ENCODE data around the gene CHRNA4. TPM values are rescaled to one million over a fixed set of nuclear protein-coding genes. Genes with fewer than 3 reads are reported as not detected.

The CHRNA4 gene
- total RNA-seq, 2 experiments from 2014 or later: not detected

GRCh38 chr20:63359164-63359934, 1.8 kb downstream of the CHRNA4 start:
- no peaks in the 10 kb centered on the region for H3K36me3 Mint-ChIP-seq
- no peaks in the 10 kb centered on the region for H3K4me1 Mint-ChIP-seq
- POLR2A ChIA-PET: no interaction called here
- H3K27me3 Mint-ChIP-seq: peaks cover 10% of the 10 kb centered on the region
- no peak overlapping the region for H3K27ac Mint-ChIP-seq
- peaks cover 3% of the 10 kb centered on the region for H3K9me3 Mint-ChIP-seq
- ATAC-seq (ENCODE audit: low read depth) (no peak), DNase-seq (no peak)
- H3K4me3 Mint-ChIP-seq: no peak overlapping the region

GRCh38 chr20:63357921-63358905, 2.9 kb downstream of the CHRNA4 start:
- H3K4me3 Mint-ChIP-seq: no peak overlapping the region
- H3K27ac Mint-ChIP-seq: no peak overlapping the region
- H3K36me3 Mint-ChIP-seq: no peaks in the 10 kb centered on the region
- H3K4me1 Mint-ChIP-seq: no peaks in the 10 kb centered on the region
- POLR2A ChIA-PET: no interaction called here
- H3K27me3 Mint-ChIP-seq: peaks cover 10% of the 10 kb centered on the region
- H3K9me3 Mint-ChIP-seq: peaks cover 3% of the 10 kb centered on the region
- DNase-seq (no peak), ATAC-seq (ENCODE audit: low read depth) (no peak)

GRCh38 chr20:63356931-63357879, 3.9 kb downstream of the CHRNA4 start:
- Mint-ChIP-seq H3K9me3 (peaks cover 3% of the 10 kb centered on the region), H3K27ac (no peak overlapping the region), H3K27me3 (peaks cover 2% of the 10 kb centered on the region), H3K36me3 (no peaks in the 10 kb centered on the region), H3K4me3 (no peak overlapping the region), H3K4me1 (no peaks in the 10 kb centered on the region)
- ATAC-seq (ENCODE audit: low read depth) (no peak), DNase-seq (no peak)
- POLR2A ChIA-PET: interaction anchor here (0.6 kb wide), 1 partner anchor 120 kb away, joined by 3 read pairs; no protein-coding TSS in a partner anchor

GRCh38 chr20:63356511-63356910, 4.6 kb downstream of the CHRNA4 start:
- POLR2A ChIA-PET: no interaction called here
- Mint-ChIP-seq H3K36me3 (no peaks in the 10 kb centered on the region), H3K4me1 (no peaks in the 10 kb centered on the region), H3K27ac (no peak overlapping the region), H3K9me3 (peaks cover 3% of the 10 kb centered on the region), H3K27me3 (no peaks in the 10 kb centered on the region), H3K4me3 (no peak overlapping the region)
- ATAC-seq (ENCODE audit: low read depth) (no peak), DNase-seq (no peak)

GRCh38 chr20:63355781-63356295, 5.3 kb downstream of the CHRNA4 start:
- H3K4me1 Mint-ChIP-seq: no peaks in the 10 kb centered on the region
- H3K4me3 Mint-ChIP-seq: no peak overlapping the region
- no peak for ATAC-seq (ENCODE audit: low read depth)
- DNase-seq: no peak
- no peaks in the 10 kb centered on the region for H3K27me3 Mint-ChIP-seq
- no peaks in the 10 kb centered on the region for H3K36me3 Mint-ChIP-seq
- no peak overlapping the region for H3K27ac Mint-ChIP-seq
- POLR2A ChIA-PET: no interaction called here
- peaks cover 5% of the 10 kb centered on the region for H3K9me3 Mint-ChIP-seq

GRCh38 chr20:63354636-63355350, 6.4 kb downstream of the CHRNA4 start:
- Mint-ChIP-seq H3K36me3 (no peaks in the 10 kb centered on the region), H3K4me3 (no peak overlapping the region), H3K4me1 (no peaks in the 10 kb centered on the region), H3K9me3 (peaks cover 8% of the 10 kb centered on the region), H3K27ac (no peak overlapping the region), H3K27me3 (no peaks in the 10 kb centered on the region)
- POLR2A ChIA-PET: no interaction called here
- ATAC-seq (ENCODE audit: low read depth): no peak
- no peak for DNase-seq

GRCh38 chr20:63352811-63353221, 8.3 kb downstream of the CHRNA4 start:
- H3K36me3 Mint-ChIP-seq: no peaks in the 10 kb centered on the region
- no peak for ATAC-seq (ENCODE audit: low read depth)
- no peak overlapping the region for H3K27ac Mint-ChIP-seq
- POLR2A ChIA-PET: no interaction called here
- DNase-seq: no peak
- H3K27me3 Mint-ChIP-seq: no peaks in the 10 kb centered on the region
- H3K4me1 Mint-ChIP-seq: no peaks in the 10 kb centered on the region
- H3K9me3 Mint-ChIP-seq: peaks cover 8% of the 10 kb centered on the region
- H3K4me3 Mint-ChIP-seq: no peak overlapping the region

GRCh38 chr20:63351811-63352591, 9.1 kb downstream of the CHRNA4 start:
- H3K4me3 Mint-ChIP-seq: no peak overlapping the region
- no peak overlapping the region for H3K27ac Mint-ChIP-seq
- no peak for ATAC-seq (ENCODE audit: low read depth)
- no peaks in the 10 kb centered on the region for H3K4me1 Mint-ChIP-seq
- H3K27me3 Mint-ChIP-seq: no peaks in the 10 kb centered on the region
- peaks cover 7% of the 10 kb centered on the region for H3K9me3 Mint-ChIP-seq
- POLR2A ChIA-PET: no interaction called here
- H3K36me3 Mint-ChIP-seq: no peaks in the 10 kb centered on the region
- no peak for DNase-seq

GRCh38 chr20:63351326-63351700, 9.8 kb downstream of the CHRNA4 start:
- POLR2A ChIA-PET: no interaction called here
- Mint-ChIP-seq H3K4me3 (no peak overlapping the region), H3K9me3 (peaks cover 5% of the 10 kb centered on the region)

GRCh38 chr20:63350597-63351325, 10.4 kb downstream of the CHRNA4 start:
- ATAC-seq (ENCODE audit: low read depth) (no peak), DNase-seq (no peak)
- POLR2A ChIA-PET: no interaction called here
- no peaks in the 10 kb centered on the region for H3K27me3 Mint-ChIP-seq
- H3K9me3 Mint-ChIP-seq: peaks cover 5% of the 10 kb centered on the region
- H3K4me3 Mint-ChIP-seq: no peak overlapping the region
- H3K27ac Mint-ChIP-seq: no peak overlapping the region
- H3K36me3 Mint-ChIP-seq: no peaks in the 10 kb centered on the region
- no peaks in the 10 kb centered on the region for H3K4me1 Mint-ChIP-seq

More at GRCh38 chr20:63351326-63351700, 9.8 kb downstream of the CHRNA4 start:
- Mint-ChIP-seq H3K27me3 (no peaks in the 10 kb centered on the region), H3K27ac (no peak overlapping the region), H3K36me3 (no peaks in the 10 kb centered on the region), H3K4me1 (no peaks in the 10 kb centered on the region)
- no peak for ATAC-seq (ENCODE audit: low read depth)
- DNase-seq: no peak

- Mint-ChIP-seq H3K4me3 (no peak overlapping the region), H3K36me3 (no peaks in the 10 kb centered on the region)
- POLR2A ChIA-PET: no interaction called here
These were observed 11.0 kb downstream of the CHRNA4 start for GRCh38 chr20:63350196-63350595.

More at GRCh38 chr20:63350196-63350595, 11.0 kb downstream of the CHRNA4 start:
- DNase-seq (no peak), ATAC-seq (ENCODE audit: low read depth) (no peak)
- Mint-ChIP-seq H3K4me1 (no peaks in the 10 kb centered on the region), H3K27ac (no peak overlapping the region), H3K9me3 (peaks cover 5% of the 10 kb centered on the region), H3K27me3 (no peaks in the 10 kb centered on the region)
